ENCODE results near the gene ATP7B. TPM values are rescaled to one million over a fixed set of nuclear protein-coding genes. Genes with fewer than 3 reads are reported as not detected.

ATP7B gene
- total RNA-seq, 1 experiment from 2014 or later = 11.6 TPM

GRCh38 chr13:51957377-51958216 lies 53.7 kb downstream of the ATP7B start:
- no peak for TF ChIP-seq ZNF232 (CRISPR knock-in tag; IDR thresholded peaks at IDR 0.05)
- no peak for ATAC-seq
- Mint-ChIP-seq H3K27me3 (ENCODE audit: low read depth) (no peaks in the 10 kb centered on the region), H3K4me1 (peaks cover 5% of the 10 kb centered on the region; the same call in 1 of the 2 replicates), H3K27ac (no peak overlapping the region), H3K36me3 (no peaks in the 10 kb centered on the region), H3K4me3 (no peak overlapping the region), H3K9me3 (no peaks in the 10 kb centered on the region)
- DNase-seq (ENCODE audit: low spot score) = no peak
- CTCF ChIA-PET = no interaction called here
- POLR2A ChIA-PET = no interaction called here

- ChIA-PET POLR2A (no interaction called here), CTCF (no interaction called here)
- Mint-ChIP-seq H3K27me3 (ENCODE audit: low read depth) (no peaks in the 10 kb centered on the region), H3K9me3 (no peaks in the 10 kb centered on the region), H3K4me3 (no peak overlapping the region), H3K36me3 (no peaks in the 10 kb centered on the region), H3K4me1 (peaks cover 5% of the 10 kb centered on the region; the same call in 1 of the 2 replicates), H3K27ac (no peak overlapping the region)
- DNase-seq (ENCODE audit: low spot score) (no peak), ATAC-seq (no peak)
- TF ChIP-seq SMAD3 (CRISPR knock-in tag; IDR thresholded peaks at IDR 0.05; ENCODE audit: borderline replicate concordance) (no peak), NR1H2 (CRISPR knock-in tag; IDR thresholded peaks at IDR 0.05) (no peak), IRF1 (CRISPR knock-in tag; IDR thresholded peaks at IDR 0.05) (no peak), CREB1 (CRISPR knock-in tag; IDR thresholded peaks at IDR 0.05) (no peak), E2F5 (CRISPR knock-in tag; IDR thresholded peaks at IDR 0.05) (no peak), SMAD4 (CRISPR knock-in tag; IDR thresholded peaks at IDR 0.05) (no peak), AFF4 (CRISPR knock-in tag; IDR thresholded peaks at IDR 0.05; ENCODE audit: borderline replicate concordance) (no peak), HMGXB4 (CRISPR knock-in tag; IDR thresholded peaks at IDR 0.05) (no peak), ERG (CRISPR knock-in tag; IDR thresholded peaks at IDR 0.05) (no peak), CBFB (CRISPR knock-in tag; IDR thresholded peaks at IDR 0.05; ENCODE audit: low read depth) (no peak), GABPB1 (CRISPR knock-in tag; IDR thresholded peaks at IDR 0.05) (no peak), ZBTB21 (CRISPR knock-in tag; IDR thresholded peaks at IDR 0.05; ENCODE audit: borderline replicate concordance) (no peak), PREB (CRISPR knock-in tag; IDR thresholded peaks at IDR 0.05; ENCODE audit: borderline replicate concordance) (no peak), E2F4 (CRISPR knock-in tag; IDR thresholded peaks at IDR 0.05; ENCODE audit: borderline replicate concordance, low read depth) (no peak), E2F1 (CRISPR knock-in tag; IDR thresholded peaks at IDR 0.05) (no peak)
Measured at GRCh38 chr13:51956717-51957116, 54.5 kb downstream of the ATP7B start.
